Mucosa of stomach (tissue), 1 donor: Measurements from ENCODE around the gene PLA2G4A.
"Not testable (repeated sequence)": the region's sequence is repeated elsewhere in the genome, so short reads cannot be mapped to it uniquely, and the experiment has no call there.

ENCODE experiments used
- H3K27me3 ChIP-seq: one replicate; pipeline ENCODE4 v1.7.0; 2013; ENCODE audit warnings: mild to moderate bottlenecking, low read length; ENCODE audit not compliant: control insufficient read depth, insufficient read depth
- H3K36me3 ChIP-seq: one replicate; pipeline ENCODE4 v1.7.0; 2013; ENCODE audit warnings: low read length; ENCODE audit not compliant: control insufficient read depth, insufficient read depth
- H3K4me1 ChIP-seq: one replicate; pipeline ENCODE4 v1.7.0; 2013; ENCODE audit warnings: mild to moderate bottlenecking, low read length; ENCODE audit not compliant: control insufficient read depth, insufficient read depth
- H3K4me3 ChIP-seq: one replicate; pipeline ENCODE4 v1.7.0; 2013; ENCODE audit warnings: low read length
- H3K9ac ChIP-seq: one replicate; pipeline ENCODE4 v1.7.0; 2013; ENCODE audit warnings: mild to moderate bottlenecking, low read length, moderate library complexity
- H3K9me3 ChIP-seq: one replicate; pipeline ENCODE4 v1.7.0; 2013; ENCODE audit warnings: mild to moderate bottlenecking, low read length, moderate library complexity; ENCODE audit not compliant: control insufficient read depth
- donor health status: Pancreatic carcinoma.

PLA2G4A gene

DNA sequence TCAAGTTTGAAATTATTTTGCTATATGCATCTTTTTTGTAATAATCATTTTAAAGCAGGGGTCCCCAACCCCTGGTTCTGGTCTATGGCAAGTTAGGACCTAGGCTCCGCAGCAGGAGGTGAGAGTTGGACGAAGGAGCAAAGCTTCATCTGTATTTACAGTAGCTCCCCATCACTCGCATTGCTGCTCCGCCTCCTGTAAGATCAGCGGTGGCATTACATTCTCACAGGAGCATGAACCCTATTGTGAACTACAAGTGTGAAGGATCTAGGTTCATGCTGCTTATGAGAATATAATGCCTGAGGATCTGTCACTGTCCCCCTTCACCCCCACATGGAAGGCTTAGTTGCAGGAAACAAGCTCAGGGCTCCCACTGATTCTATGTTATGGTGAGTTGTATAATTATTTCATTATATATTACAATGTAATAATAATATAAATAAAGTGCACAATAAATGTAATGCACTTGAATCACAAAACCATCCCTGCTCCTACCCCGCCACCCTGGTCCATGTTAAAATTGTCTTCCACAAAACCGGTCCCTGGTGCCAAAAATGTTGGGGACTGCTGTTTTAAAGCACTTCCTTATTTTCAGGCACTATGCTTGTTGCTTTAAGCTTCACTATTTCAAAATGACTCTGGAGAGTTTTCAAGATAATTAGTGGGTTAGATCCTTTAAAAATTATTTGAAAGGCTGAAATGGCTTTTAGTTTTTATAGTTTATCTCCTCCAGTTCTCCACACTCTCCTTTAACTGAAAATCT is 74.8 kb downstream of the PLA2G4A start:
- Histone ChIP-seq H3K27me3 (no peaks in the 10 kb centered on the region), H3K4me3 (no peak overlapping the region), H3K36me3 (no peaks in the 10 kb centered on the region), H3K9ac (no peak overlapping the region), H3K9me3 (no peaks in the 10 kb centered on the region), H3K4me1 (peaks cover 8% of the 10 kb centered on the region)

DNA sequence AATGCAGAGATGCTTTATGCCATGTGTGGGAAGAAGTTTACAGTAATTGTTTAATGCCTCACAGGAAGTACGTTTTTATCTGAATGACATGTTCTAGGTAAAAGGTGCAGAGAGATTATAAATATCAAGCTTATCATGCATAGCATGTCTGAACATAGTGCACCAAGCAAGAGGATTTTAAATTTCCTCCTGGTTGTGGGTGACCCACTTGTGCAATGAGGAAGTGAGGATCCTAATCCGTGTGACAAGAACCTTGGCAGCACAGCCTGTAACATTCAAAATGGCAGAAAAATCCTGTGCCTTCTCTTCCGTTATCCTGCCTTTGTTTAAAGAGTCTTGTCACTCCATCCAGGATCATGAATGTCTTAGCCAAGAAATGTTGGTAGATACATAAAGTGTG is 75.6 kb downstream of the PLA2G4A start:
- H3K4me1 ChIP-seq, result peaks cover 8% of the 10 kb centered on the region
- H3K9me3 ChIP-seq, result no peaks in the 10 kb centered on the region
- H3K36me3 ChIP-seq, result no peaks in the 10 kb centered on the region
- no peak overlapping the region for H3K4me3 ChIP-seq
- no peaks in the 10 kb centered on the region for H3K27me3 ChIP-seq
- H3K9ac ChIP-seq, result no peak overlapping the region

DNA sequence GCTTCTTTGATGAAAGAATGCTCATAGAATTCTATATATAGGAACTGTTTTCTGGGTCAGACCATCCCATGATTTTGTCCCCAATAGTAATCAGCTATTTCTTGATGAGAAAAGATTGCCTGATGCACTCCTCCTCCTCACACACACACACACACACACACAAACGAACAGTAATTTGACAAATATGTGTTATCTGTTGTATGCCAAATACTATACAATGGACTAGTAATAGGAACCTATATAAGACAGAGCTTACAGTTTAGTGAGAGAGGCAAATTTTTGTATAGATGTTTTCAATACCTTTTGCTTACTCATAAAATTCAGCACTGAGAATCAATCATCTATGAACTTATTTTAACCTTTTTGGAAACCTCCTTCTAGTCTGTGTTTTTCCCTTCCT is 76.8 kb downstream of the PLA2G4A start:
- Histone ChIP-seq H3K27me3 (no peaks in the 10 kb centered on the region), H3K9ac (no peak overlapping the region), H3K4me3 (no peak overlapping the region), H3K9me3 (no peaks in the 10 kb centered on the region), H3K4me1 (peaks cover 8% of the 10 kb centered on the region), H3K36me3 (no peaks in the 10 kb centered on the region)

DNA sequence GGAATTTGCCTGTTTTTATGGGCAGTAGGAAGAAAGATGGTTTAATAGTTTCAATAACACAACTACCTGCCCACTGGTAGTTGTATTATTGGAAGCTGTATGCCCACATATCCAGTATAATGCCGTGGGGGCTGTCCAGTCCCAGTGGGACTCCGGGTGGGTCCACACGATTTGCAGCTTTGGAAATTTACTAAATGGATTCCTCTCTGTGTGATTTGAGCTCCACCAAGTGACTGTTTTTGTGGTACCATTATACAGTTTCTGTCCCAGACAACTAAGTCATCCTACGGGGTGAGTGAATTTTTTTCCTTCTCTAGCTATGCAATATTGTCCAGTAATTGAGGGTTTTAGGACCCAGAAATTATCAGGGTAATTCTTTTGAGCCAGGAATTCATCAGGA is 86.8 kb downstream of the PLA2G4A start:
- H3K9ac ChIP-seq, result no peak overlapping the region
- H3K36me3 ChIP-seq, result no peaks in the 10 kb centered on the region
- no peaks in the 10 kb centered on the region for H3K4me1 ChIP-seq
- H3K9me3 ChIP-seq, result no peaks in the 10 kb centered on the region
- no peaks in the 10 kb centered on the region for H3K27me3 ChIP-seq
- H3K4me3 ChIP-seq, result no peak overlapping the region

DNA sequence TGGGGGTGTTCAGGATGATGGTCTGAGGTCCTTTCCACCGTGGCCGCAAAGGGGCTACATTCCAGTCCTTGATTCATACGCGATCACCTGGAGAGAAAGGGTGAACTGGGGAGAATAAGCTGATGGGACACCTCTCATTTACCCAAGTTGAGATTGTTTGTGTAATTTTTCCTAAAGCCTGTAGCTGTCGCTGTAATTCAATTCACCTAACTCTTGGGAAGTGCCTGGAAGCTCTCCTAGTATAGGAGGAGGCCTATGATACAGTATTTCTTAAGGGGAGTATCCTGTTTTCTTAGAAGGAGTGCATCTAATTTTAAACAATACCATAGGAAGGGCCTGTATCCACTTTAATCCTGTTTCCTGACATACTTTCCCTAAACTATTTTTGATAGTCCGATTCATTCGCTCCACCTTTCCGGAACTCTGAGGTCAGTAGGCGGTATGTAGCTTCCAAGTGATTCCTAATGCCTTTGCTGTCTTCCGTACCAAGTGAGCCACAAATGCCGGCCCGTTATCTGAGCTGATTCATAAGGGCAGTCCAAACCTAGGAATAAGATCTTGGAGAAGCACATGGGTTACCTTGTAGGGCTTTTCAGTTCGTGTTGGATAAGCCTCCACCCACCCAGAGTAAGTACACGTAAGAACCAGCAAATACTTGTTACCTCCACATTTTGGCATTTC is 88.5 kb downstream of the PLA2G4A start:
- H3K9me3 ChIP-seq, H3K4me1 ChIP-seq, H3K4me3 ChIP-seq, H3K27me3 ChIP-seq, H3K9ac ChIP-seq, H3K36me3 ChIP-seq: not testable (repeated sequence)

DNA sequence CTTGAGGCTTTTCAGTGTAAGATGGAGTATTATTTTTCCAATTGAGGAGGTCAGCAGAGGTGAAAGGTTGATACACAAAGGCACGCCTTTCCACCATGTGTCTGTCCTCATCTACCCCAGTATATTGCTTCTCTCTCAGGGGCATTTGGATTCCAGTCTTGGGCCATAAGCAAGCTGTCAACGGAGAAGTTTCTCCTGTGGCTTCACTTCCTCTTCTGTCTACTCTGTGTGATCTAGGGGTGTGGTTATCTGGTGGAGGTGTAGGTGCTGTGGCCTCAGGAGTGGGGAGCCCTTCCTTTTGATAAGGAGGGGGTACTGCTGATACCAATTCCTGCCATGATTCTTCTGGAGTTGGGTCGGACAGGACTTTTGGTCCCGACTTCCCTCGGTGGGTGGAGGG is 92.6 kb downstream of the PLA2G4A start:
- H3K9me3 ChIP-seq, H3K4me3 ChIP-seq, H3K9ac ChIP-seq, H3K27me3 ChIP-seq, H3K36me3 ChIP-seq: not testable (repeated sequence)
- peaks cover 19% of the 10 kb centered on the region for H3K4me1 ChIP-seq

DNA sequence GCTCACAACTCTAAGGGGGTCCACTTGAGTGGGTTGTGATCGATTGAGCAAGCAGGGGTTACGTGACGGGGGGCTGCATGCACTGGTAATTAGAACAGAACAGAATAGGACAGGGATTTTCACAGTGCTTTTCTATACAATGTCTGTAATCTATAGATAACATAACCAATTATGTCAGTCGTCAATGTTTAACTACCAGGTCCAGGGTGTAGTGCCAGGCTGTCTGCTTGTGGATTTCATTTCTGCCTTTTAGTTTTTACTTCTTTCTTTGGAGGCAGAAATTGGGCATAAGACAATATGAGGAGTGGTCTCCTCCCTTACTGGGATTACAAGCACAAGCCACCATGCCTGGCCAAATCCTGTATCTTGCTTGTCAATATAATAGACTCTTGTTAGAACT is 94.1 kb downstream of the PLA2G4A start:
- H3K9me3 ChIP-seq, H3K4me3 ChIP-seq, H3K36me3 ChIP-seq, H3K27me3 ChIP-seq, H3K9ac ChIP-seq: not testable (repeated sequence)
- peaks cover 22% of the 10 kb centered on the region for H3K4me1 ChIP-seq

DNA sequence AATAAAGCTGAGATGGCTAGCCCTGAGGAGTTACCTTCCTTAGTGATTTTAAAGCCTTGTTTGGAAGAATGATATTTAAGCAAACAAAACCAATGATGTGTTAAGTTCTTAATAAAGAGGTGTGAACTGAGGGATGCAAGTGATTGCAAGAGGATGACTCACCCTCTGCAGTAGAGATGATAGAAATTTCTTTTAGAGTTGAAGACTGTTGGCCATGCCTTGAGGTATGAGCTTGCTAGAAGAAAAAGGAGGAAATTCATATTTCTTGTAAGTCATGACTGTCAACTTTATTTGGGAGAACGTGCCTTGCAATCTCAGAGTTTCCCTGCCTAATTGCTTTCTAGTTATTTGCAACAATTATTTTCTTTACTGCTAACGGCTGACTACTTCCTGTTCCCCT is 94.7 kb downstream of the PLA2G4A start:
- Histone ChIP-seq H3K4me1 (peaks cover 28% of the 10 kb centered on the region), H3K27me3 (no peaks in the 10 kb centered on the region), H3K36me3 (no peaks in the 10 kb centered on the region), H3K9me3 (no peaks in the 10 kb centered on the region), H3K4me3 (no peak overlapping the region), H3K9ac (no peak overlapping the region)

DNA sequence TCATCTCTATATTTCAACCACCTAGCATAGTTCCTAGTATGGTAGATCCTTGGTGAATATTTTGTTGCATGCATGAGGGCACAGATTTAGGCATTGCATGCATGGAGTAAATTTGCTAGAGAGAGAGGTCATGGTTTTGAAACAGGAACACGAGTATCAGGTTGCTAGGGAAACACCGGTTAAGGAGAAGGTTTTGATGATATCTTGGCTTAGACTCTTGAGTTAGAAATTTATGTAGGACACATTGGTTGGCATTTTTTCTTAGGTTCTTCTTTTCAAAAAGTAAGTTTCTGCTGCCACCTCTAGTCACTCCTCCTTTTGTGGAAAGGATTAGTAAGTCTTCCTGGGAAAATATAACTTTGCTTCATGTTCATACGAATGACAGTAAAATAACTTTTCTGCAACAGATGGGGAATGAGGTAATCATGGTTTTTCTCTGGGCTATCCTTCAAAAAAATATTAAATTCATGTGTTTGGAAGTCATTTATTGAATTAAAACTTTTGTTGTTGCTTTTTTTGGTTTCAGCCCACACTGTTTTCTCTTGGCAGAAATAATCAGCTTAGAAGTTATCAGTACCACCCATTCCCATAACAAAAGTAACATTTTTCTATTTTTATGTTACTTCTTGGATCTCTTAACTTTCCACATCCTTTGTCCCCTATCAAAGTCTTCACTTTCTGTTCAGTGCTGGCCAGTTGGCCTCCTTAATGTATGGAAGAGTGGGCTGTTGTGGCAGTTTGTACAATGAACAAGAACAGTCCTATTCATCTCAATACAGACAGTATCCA is 97.3 kb downstream of the PLA2G4A start:
- H3K27me3 ChIP-seq, result no peaks in the 10 kb centered on the region
- no peak overlapping the region for H3K4me3 ChIP-seq
- H3K36me3 ChIP-seq, result no peaks in the 10 kb centered on the region

DNA sequence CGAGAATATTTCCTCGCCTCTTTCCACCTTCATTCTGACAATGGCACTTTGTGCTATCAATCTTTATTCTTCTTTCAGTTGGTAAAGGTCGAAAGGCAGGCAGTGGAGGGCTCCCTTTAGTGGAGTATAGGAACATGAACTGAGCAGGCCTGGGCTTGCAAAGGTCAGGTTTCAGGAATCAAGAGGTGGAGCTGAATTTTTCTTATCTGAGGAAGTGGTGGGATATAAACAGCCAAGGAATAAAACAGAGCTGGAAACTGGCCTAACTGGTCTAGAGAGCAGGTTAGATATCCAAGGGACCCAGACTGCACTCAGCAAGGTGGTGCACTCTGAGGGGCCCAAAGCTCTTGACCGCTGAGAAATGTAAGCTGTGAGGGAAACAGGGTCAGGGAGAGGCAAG is 99.1 kb downstream of the PLA2G4A start:
- no peaks in the 10 kb centered on the region for H3K9me3 ChIP-seq
- H3K4me1 ChIP-seq, result peaks cover 15% of the 10 kb centered on the region
- H3K36me3 ChIP-seq, result no peaks in the 10 kb centered on the region
- H3K9ac ChIP-seq, result no peak overlapping the region
- no peaks in the 10 kb centered on the region for H3K27me3 ChIP-seq
- H3K4me3 ChIP-seq, result no peak overlapping the region

More for the DNA sequence above, 97.3 kb downstream of the PLA2G4A start:
- Histone ChIP-seq H3K9ac (no peak overlapping the region), H3K9me3 (no peaks in the 10 kb centered on the region), H3K4me1 (peaks cover 28% of the 10 kb centered on the region)

DNA sequence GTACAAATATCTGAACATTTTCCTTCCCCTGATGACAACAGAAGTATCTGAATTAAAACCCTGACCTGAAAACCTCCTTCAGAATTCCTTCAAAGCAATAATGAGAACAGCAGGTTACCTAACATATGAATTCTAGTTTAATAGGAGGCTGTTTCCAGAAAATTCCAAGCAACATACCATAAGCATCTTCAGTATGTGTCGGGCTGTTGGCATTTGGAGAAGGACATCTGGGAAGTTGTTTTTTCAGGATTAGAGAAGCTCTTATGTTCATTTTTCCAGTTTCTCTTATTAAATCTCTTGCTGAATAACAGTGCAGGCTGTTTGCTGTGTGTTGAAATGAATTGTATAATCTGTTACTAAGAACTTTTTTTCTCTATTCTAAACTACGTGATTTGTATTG is 101.5 kb downstream of the PLA2G4A start:
- H3K36me3 ChIP-seq, result no peaks in the 10 kb centered on the region
- H3K9me3 ChIP-seq, result no peaks in the 10 kb centered on the region
- no peak overlapping the region for H3K9ac ChIP-seq
- no peak overlapping the region for H3K4me3 ChIP-seq
- H3K4me1 ChIP-seq, result peaks cover 9% of the 10 kb centered on the region
- no peaks in the 10 kb centered on the region for H3K27me3 ChIP-seq

DNA sequence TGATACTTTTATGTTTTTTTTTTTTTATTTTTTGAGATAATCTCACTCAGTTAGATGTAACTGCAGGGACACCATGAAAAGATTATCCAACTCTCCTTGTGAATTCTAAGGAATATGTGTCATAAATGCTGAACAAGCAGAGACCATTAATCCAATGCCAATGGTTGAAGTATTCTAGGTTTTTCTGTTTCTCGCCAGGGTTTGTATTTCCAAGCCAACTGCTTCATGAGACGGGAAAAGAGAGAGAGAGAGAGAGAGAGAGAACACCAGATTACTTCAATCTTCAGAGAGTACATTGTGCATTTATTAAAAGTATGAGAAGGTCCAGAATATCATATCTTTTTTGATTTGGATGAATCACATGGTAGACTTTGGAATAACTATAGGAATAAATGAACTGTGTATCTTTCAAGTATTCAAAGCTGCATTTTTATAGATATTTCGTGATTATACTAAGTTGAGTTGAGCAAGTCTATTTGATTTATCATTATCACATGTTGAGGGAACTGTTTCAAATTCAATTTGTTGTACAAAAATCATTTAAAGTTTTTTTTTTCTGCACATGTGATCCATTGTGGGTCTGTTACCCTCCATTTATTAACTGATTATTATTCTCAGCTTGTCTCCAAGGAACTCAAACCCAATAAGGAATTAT is 108.4 kb downstream of the PLA2G4A start:
- Histone ChIP-seq H3K36me3 (no peaks in the 10 kb centered on the region), H3K4me3 (no peak overlapping the region), H3K27me3 (no peaks in the 10 kb centered on the region), H3K9me3 (no peaks in the 10 kb centered on the region), H3K4me1 (no peaks in the 10 kb centered on the region), H3K9ac (no peak overlapping the region)
